A549 (cell line): Measurements from ENCODE around the gene TECPR2. TPM values are rescaled to one million over a fixed set of nuclear protein-coding genes. Genes with fewer than 3 reads are reported as not detected.

Source experiments
- ATAC-seq, 2 experiments: fragments of 200-7000 bp in 1 of 2; fragments of >200 bp in 1 of 2; cut with Nextera tagmentation in 1 of 2; cut with Tn5 transposase in 1 of 2; 3 replicates each; pipeline versions ENCODE4 v1.8.0 to v1.9.1; 2018 to 2020; ENCODE audit warnings: mild to moderate bottlenecking in 1 of 2, moderate library complexity in 1 of 2
- CTCF ChIA-PET: fragments of 300-600 bp; sonication (Branson Sonifier 250); formaldehyde crosslinking; extraction: SDS; loops from one replicate; lab custom pipeline; 2021; ENCODE audit warnings: antibody characterized with exemption, inconsistent platforms; lab: Yijun Ruan, JAX
- POLR2A ChIA-PET: fragments of 350-600 bp; formaldehyde crosslinking; extraction: SDS; loops from one replicate; lab custom pipeline; 2021; ENCODE audit warnings: antibody characterized with exemption, inconsistent platforms; lab: Yijun Ruan, JAX
- DNase-seq, 2 experiments: peaks; one replicate each; pipeline versions ENCODE4 v3.0.0 to v3.0.0-alpha.2; 2011 to 2016; ENCODE audit warnings: low read depth in 1 of 2, low spot score in 1 of 2
- FAIRE-seq: peaks from 2 replicates; lab custom pipeline; 2011; peaks lifted over from hg19 to GRCh38; lab: Jason Lieb, UNC
- H3K27ac ChIP-seq, 2 experiments: fragments of >200 bp; sonication (Bioruptor Twin); formaldehyde crosslinking; 3 replicates each; pipeline ENCODE4 v1.5.1; 2016 to 2017
- H3K4me1 ChIP-seq: fragments of >200 bp; sonication (Bioruptor Twin); formaldehyde crosslinking; 3 replicates; pipeline ENCODE4 v1.6.1; 2016
- H3K4me2 ChIP-seq: fragments of >200 bp; sonication (Bioruptor Twin); formaldehyde crosslinking; 3 replicates; pipeline ENCODE4 v1.6.1; 2016
- H3K4me3 ChIP-seq: fragments of >200 bp; sonication (Bioruptor Twin); formaldehyde crosslinking; 3 replicates; pipeline ENCODE4 v1.5.1; 2016
- H3K9me3 ChIP-seq: fragments of >200 bp; sonication (Bioruptor Twin); formaldehyde crosslinking; 3 replicates; pipeline ENCODE4 v1.6.1; 2016
- CHD2 ChIP-seq: fragments of 150-350 bp; IDR thresholded peaks from 2 replicates; pipeline ENCODE4 v1.6.1; 2014; ENCODE audit warnings: low read length; ENCODE audit not compliant: partially characterized antibody
- CHD4 ChIP-seq: fragments of 200-600 bp; sonication (generic); IDR thresholded peaks from 2 replicates; pipeline ENCODE4 v1.6.1; 2016; ENCODE audit warnings: antibody characterized with exemption, mild to moderate bottlenecking, borderline replicate concordance
- CTCF ChIP-seq: fragments of >200 bp; sonication (Bioruptor Twin); formaldehyde crosslinking; IDR thresholded peaks from 3 replicates; pipeline ENCODE4 v1.5.1; 2016
- E2F6 ChIP-seq: IDR thresholded peaks from 2 replicates; pipeline ENCODE4 v1.6.1; 2012; ENCODE audit warnings: low read depth, borderline replicate concordance
- ELK1 ChIP-seq: fragments of 150-350 bp; IDR thresholded peaks from 2 replicates; pipeline ENCODE4 v1.6.1; 2014; ENCODE audit warnings: low read depth, mild to moderate bottlenecking, low read length
- EP300 ChIP-seq, 2 experiments: fragments of >200 bp; sonication (Bioruptor Twin); formaldehyde crosslinking; IDR thresholded peaks; 2 replicates in 1 of 2; 3 replicates in 1 of 2; pipeline ENCODE4 v1.6.1; 2016 to 2017
- FOXS1 ChIP-seq: fragments of 250-450 bp; sonication (Bioruptor Pico); IDR thresholded peaks from 2 replicates; pipeline ENCODE4 v1.5.0; 2020; ENCODE audit warnings: mild to moderate bottlenecking, moderate library complexity
- HOXB5 ChIP-seq: fragments of 250-450 bp; sonication (Bioruptor Pico); IDR thresholded peaks from 2 replicates; pipeline ENCODE4 v1.5.0; 2020; ENCODE audit warnings: mild to moderate bottlenecking, moderate library complexity
- JUN ChIP-seq, 2 experiments: fragments of >200 bp; sonication (Bioruptor Twin); formaldehyde crosslinking; IDR thresholded peaks; 2 replicates in 1 of 2; 3 replicates in 1 of 2; pipeline ENCODE4 v1.6.1; 2016 to 2017
- JUNB ChIP-seq: fragments of >200 bp; sonication (Bioruptor Twin); formaldehyde crosslinking; IDR thresholded peaks from 2 replicates; pipeline ENCODE4 v1.6.1; 2016
- MAZ ChIP-seq: fragments of 150-350 bp; IDR thresholded peaks from 2 replicates; pipeline ENCODE4 v1.6.1; 2014; ENCODE audit warnings: antibody characterized with exemption, low read depth, low read length, borderline replicate concordance
- NPAS2 ChIP-seq: fragments of 250-450 bp; sonication (Bioruptor Pico); IDR thresholded peaks from 2 replicates; pipeline ENCODE4 v1.8.0; 2022; ENCODE audit warnings: mild to moderate bottlenecking, moderate library complexity, borderline replicate concordance
- PHF8 ChIP-seq: fragments of 200-600 bp; sonication (generic); IDR thresholded peaks from 2 replicates; pipeline ENCODE4 v1.6.1; 2016; ENCODE audit warnings: low read depth, mild to moderate bottlenecking, antibody characterized with exemption, moderate library complexity, borderline replicate concordance
- RARB ChIP-seq: fragments of 250-450 bp; sonication (Bioruptor Pico); IDR thresholded peaks from 2 replicates; pipeline ENCODE4 v1.8.0; 2021; ENCODE audit warnings: mild to moderate bottlenecking, moderate library complexity
- REST ChIP-seq: fragments of 200-600 bp; sonication (generic); IDR thresholded peaks from 2 replicates; pipeline ENCODE4 v1.6.1; 2016; ENCODE audit warnings: antibody characterized with exemption, mild to moderate bottlenecking, moderate library complexity
- TFCP2L1 ChIP-seq: fragments of 250-450 bp; sonication (Bioruptor Pico); IDR thresholded peaks from 2 replicates; pipeline ENCODE4 v1.5.0; 2021; ENCODE audit warnings: mild to moderate bottlenecking
- TP53 ChIP-seq: fragments of 250-450 bp; sonication (Bioruptor Pico); IDR thresholded peaks from 2 replicates; pipeline ENCODE4 v1.5.0; 2021; ENCODE audit warnings: mild to moderate bottlenecking, moderate library complexity
- WGBS: methylation state at CpG from one replicate; pipeline ENCODE4 v1.1.6; 2017; ENCODE audit errors: missing lambda C conversion rate; 5-methylcytosine and 5-hydroxymethylcytosine counted together
- polyA plus RNA-seq, 4 experiments: library from polyadenylated mRNA; depleted of rRNA in 3 of 4; stranded (reverse); fragments of >200 nt; fragmentation: RNase III in 1 of 4; extraction: RNeasy Plus Mini Kit Qiagen cat#74134 plus additional on column Dnase treatment in 1 of 4; gene quantifications; 2 replicates in 3 of 4; 3 replicates in 1 of 4; pipeline ENCODE4 v1.2.3, GENCODE V29; 2011 to 2017

The TECPR2 gene
- polyA plus RNA-seq, 2 of the 4 experiments (the other 2 are of a cell fraction): 5.9 to 7.6 TPM

- Histone ChIP-seq H3K9me3 (0 out of 3 replicates have a peak, but pooled peaks cover 3% of the 10 kb centered on the region), H3K4me1 (no peaks in the 10 kb centered on the region), H3K4me2 (no peak overlapping the region), H3K4me3 (no peak overlapping the region), H3K27ac (no peak overlapping the region)
- FAIRE-seq (no peak), ATAC-seq (no peak), DNase-seq (no peak)
- ChIA-PET CTCF (interaction anchor here (0.7 to 0.9 kb wide), 2 partner anchors 19 to 1730 kb away, joined by 3 read pairs; no protein-coding TSS in a partner anchor), POLR2A (no interaction called here)
- TF ChIP-seq CTCF (no peak), RARB (no peak), CHD2 (no peak), MAZ (no peak), FOXS1 (CRISPR knock-in tag) (no peak), CHD4 (no peak), PHF8 (no peak), TFCP2L1 (CRISPR knock-in tag) (no peak), E2F6 (no peak), TP53 (no peak), EP300 (IDR thresholded peaks at IDR 0.05) (no peak), NPAS2 (CRISPR knock-in tag) (no peak), REST (no peak), HOXB5 (CRISPR knock-in tag) (no peak), JUNB (no peak), ELK1 (no peak)
- WGBS: 88% methylated on average over 1 of the region's 1 CpG
Measured at GRCh38 chr14:102469261-102469660, 106.5 kb downstream of the TECPR2 start.

GRCh38 chr14:102471921-102472790 lies 109.4 kb downstream of the TECPR2 start:
- no peaks in the 10 kb centered on the region for H3K4me1 ChIP-seq
- DNase-seq (no peak), ATAC-seq (no peak), FAIRE-seq (no peak)
- ChIA-PET POLR2A (no interaction called here), CTCF (interaction anchor here (0.7 to 2.3 kb wide), 5 partner anchors 11 to 64 kb away, joined by 3 to 8 read pairs (median 3); no protein-coding TSS in a partner anchor)
- H3K4me2 ChIP-seq: no peak overlapping the region
- no peak overlapping the region for H3K27ac ChIP-seq
- TF ChIP-seq JUNB (no peak), JUN (IDR thresholded peaks at IDR 0.05) (no peak)
- 0 out of 3 replicates have a peak, but pooled peaks cover 3% of the 10 kb centered on the region for H3K9me3 ChIP-seq
- no peak overlapping the region for H3K4me3 ChIP-seq
- 92% methylated on average over 8 of the region's 8 CpGs for WGBS
